GM18873 (cell line): Measurements from ENCODE around the gene VPS54.
"Not testable (repeated sequence)": the region's sequence is repeated elsewhere in the genome, so short reads cannot be mapped to it uniquely, and the experiment has no call there.

ENCODE experiments used
- ATAC-seq: cut with Tn5 transposase; IDR thresholded peaks from one replicate; pipeline ENCODE4 v1.9.1; 2021; ENCODE audit warnings: mild to moderate bottlenecking, moderate library complexity, moderate number of reproducible peaks; ENCODE audit not compliant: unreplicated experiment, low FRiP score

Gene VPS54

DNA sequence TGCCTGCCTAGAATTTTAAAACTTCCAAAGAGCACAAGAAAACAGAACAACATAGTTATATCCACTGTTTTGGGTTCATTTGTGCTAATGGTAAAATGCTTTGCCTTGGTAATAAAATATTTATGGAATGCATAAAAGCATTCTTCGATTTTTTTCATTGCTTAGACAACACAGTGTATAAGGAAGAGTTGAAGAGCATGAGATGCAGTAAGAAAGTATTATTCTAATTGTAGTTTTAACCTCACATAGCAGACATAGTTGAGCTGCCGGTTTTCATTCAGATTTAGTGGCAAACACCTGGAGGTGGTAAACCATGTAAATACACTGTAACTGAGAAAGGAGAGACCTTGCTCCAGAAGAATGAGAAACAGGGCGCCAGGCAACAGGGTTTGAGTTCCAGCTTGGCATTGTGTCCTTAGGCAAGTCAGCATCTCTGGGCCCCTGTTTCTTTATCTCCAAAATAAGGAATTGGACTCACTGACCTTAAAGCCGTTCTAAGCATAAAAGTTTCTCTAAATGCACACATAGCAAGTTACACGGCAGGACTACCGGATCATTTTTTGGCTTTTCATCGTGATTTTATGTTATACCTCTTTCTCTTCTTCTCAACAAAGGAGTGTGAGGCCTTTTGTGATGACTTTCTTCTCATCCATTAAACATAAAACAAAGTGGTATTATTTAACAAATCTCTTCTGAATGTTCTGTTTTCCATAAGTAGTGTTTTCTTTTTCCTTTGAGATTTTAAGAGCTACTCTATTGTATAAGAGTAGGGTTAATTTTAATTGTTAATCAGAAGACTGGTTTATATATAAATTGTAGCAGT, 169.6 kb downstream of the VPS54 start:
- ATAC-seq, result no peak

DNA sequence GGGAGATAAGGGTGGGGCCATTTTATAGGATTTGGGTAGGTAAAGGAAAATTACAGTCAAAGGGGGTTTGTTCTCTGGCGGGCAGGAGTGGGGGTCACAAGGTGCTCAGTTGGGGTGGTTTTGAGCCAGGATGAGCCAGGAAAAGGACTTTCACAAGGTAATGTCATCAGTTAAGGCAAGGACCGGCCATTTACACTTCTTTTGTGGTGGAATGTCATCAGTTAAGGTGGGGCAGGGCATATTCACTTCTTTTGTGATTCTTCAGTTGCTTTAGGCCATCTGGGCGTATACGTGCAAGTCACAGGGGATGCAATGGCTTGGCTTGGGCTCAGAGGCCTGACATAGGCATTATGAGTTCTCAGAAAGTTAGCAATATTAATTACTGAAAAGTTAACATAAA, 171.7 kb downstream of the VPS54 start:
- not testable (repeated sequence) for ATAC-seq

DNA sequence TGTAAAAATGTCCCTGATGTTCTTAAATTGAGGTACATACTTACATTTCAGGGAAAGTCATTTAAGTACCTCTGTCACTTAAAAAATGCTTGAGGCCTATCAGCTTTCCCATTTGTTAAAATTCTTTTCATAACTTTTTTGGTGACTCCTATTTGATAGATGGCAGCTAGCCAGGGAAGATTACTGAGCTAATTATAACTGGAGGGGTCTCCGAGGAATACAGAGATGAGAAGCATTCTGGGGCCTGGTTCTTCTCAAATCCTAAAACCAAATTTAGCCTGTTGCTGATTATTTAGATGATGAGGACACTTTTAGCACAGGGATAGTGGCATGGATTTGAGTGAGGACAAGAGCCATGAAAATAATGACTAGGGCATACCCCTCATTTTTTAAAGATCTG, 172.7 kb downstream of the VPS54 start:
- no peak for ATAC-seq

DNA sequence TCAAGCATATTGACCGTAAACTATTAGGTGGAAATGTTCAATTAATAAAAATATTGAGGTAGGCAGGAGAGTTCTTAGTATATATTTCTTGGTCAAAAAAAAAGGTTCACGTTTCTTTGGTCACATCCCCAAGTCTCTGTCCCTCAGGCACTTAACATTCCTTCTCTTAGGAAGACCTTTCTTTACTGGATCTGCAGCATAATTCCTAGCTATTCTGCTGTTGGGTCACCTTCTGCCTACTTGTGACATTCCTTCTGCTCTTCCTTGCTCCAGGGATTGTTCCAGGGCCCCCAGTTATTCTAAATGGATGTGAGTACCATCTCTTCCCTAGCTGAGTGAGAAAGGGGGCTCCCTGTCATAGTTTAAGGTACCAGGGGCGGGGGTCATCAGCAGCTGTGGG, 173.4 kb downstream of the VPS54 start:
- no peak for ATAC-seq

DNA sequence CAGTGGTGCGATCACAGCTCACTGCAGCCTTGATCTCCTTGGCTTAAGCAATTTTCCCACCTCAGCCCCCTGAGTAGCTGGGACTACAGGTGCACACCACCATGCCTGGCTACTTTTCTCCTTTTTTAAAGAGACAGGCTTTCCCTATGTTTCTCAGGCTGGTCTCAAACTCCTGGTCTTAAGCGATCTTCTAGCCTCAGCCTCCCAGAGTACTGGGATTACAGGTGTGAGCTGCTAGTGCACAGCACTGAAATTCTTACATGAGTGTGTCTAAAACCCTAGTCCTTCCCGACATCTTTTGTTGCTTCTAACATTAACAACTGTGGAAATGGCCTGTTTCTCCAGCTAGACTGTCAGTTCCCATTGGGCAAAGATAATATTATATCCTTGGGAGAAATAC, 174.6 kb downstream of the VPS54 start:
- ATAC-seq, result no peak

DNA sequence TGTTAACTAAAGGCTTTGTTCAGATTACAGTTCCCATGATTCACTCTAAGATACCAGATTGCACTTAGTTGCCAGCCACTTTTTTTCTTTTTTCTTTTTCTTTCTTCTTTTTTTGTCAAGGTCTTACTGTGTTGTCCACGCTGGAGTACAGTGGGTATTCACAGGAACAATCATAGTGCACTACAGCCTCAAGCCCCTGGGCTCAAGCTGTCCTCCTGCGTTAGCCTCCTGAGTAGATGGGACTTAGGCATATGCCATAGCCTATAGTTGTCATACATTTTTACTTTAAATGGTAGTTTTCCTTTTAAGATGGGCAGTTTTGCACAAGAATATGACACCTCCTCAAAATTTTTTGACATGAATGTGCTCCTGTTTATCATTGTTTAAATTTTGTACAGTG, 175.4 kb downstream of the VPS54 start:
- ATAC-seq, result no peak

DNA sequence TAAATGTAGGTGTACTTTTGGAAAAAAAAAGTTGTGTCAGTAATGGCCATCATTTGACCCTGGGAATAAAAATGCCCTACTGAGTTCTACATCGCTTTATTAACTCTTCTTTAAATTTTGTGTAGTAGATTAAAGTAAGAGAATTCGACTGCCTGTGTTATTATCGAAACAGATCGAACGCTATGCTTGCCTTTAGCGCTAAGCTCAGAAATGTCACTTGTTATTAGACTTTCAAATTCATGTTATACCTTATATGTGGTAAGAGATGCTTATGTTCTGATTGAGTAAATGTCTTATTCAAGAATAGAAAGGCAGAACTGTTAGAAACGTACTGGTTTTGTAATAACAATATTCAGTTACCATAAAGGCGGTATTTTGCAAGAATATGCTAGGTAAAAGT, 176.1 kb downstream of the VPS54 start:
- no peak for ATAC-seq

DNA sequence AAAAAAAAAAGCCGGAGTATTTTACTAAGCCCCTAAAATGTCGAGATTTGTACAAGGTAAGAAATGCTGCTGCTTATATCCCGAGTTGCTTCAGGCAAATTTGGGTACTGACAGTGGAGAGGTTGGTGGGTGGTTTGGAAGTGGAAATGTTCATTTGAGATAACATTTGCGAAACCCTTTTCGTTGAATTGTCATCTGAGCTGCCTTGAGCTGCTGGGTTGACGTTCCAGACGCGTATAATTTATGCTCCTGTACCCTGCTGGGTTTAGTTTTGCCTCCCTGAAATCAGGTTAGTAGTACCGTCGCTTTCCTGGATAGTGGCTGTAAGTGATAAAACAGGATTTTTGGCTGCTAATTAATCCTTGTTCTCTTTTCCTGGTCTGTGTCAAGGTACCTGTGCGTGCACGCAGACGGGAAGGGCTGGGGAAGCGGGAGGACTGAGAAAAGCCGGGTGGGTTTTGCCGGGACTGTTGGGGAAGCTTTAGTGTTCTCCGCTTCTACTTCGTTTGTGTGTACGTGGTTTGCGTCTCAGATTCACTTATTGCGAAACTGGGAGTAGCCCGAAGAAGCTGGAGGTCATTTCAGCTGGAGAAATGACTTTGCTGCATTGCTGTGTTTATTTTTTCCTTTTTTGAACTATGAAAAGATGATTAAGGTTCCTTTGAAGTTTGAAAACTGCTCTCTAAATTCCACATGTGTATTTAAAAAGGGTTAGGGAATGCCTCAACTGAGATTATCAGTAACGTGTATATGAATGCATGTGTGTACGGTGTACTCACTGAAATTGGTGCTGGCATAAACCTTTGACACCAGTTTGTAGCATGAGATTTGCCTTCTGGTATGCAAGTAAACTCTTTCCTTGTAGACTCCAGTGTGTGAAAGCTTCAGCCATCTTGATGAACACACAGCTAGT, 176.8 kb downstream of the VPS54 start:
- ATAC-seq, result no peak
